ENCODE data around the gene C14orf132. TPM values are rescaled to one million over a fixed set of nuclear protein-coding genes. Genes with fewer than 3 reads are reported as not detected.

The C14orf132 gene
- total RNA-seq, 2 donors from 2014 or later, result 1.6 to 5.6 TPM

DNA sequence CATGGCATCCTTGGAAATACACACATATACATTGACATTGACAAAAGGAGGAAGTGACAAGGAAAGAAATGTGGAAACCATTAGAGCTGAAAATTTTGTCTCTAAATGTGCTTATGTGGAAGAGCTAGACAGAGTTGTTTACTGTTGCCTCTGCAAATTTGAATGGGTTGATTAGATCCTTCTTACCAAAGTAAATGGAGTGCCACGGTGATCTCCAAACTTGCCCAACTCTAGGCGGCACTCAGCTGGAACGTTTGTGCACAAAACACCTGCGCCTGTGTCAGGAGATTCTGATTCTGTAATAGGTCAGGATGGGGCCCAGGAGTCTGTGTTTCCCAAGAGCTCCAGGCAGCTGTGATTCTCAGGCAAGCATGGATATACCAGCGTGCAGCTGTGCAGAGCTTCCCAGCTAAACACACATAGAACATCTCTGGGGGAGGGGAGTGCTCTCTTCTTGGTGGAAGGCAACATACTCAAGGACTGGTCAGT, 87.7 kb downstream of the C14orf132 start:
- Histone ChIP-seq H3K36me3 (no peaks in the 10 kb centered on the region), H3K27ac (no peak overlapping the region)

DNA sequence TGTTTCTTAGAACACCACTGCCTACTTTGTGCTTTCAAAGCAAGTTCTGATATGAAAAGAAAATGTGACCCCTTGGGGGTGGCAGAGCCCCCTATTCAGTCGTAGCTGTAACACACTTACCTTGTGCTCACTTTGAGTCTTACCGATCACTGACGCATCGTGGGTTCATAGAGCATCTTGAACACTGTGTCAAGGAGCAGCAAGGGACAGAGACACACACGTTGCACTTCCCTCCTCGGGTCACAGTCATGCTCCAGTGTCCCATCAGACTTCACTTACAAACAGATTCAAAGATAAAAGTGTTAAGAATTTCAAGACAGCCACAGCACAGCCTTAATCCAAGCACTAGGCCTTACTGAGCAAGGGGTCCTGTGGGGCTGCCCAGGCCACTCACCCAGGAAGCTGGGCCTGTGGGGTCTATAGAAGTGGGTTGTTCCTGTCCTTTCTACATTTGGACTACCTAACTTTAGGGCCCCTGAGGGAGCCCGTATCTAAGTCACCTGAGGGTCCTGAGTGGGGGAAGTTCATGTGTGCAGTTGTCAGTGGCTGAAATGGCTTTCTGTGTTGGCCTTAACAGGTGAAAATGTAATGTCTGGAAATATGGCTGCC, 90.1 kb downstream of the C14orf132 start:
- Histone ChIP-seq H3K27ac (no peak overlapping the region), H3K27me3 (no peaks in the 10 kb centered on the region), H3K4me3 (no peak overlapping the region), H3K36me3 (no peaks in the 10 kb centered on the region), H3K9me3 (no peaks in the 10 kb centered on the region), H3K4me1 (no peaks in the 10 kb centered on the region)
- TF ChIP-seq, protein P1, sequence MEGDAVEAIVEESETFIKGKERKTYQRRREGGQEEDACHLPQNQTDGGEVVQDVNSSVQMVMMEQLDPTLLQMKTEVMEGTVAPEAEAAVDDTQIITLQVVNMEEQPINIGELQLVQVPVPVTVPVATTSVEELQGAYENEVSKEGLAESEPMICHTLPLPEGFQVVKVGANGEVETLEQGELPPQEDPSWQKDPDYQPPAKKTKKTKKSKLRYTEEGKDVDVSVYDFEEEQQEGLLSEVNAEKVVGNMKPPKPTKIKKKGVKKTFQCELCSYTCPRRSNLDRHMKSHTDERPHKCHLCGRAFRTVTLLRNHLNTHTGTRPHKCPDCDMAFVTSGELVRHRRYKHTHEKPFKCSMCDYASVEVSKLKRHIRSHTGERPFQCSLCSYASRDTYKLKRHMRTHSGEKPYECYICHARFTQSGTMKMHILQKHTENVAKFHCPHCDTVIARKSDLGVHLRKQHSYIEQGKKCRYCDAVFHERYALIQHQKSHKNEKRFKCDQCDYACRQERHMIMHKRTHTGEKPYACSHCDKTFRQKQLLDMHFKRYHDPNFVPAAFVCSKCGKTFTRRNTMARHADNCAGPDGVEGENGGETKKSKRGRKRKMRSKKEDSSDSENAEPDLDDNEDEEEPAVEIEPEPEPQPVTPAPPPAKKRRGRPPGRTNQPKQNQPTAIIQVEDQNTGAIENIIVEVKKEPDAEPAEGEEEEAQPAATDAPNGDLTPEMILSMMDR (IDR thresholded peaks at IDR 0.05), result no peak
- no peak for DNase-seq (ENCODE audit: low spot score)

More for the DNA sequence above, 87.7 kb downstream of the C14orf132 start:
- H3K4me1 ChIP-seq, result no peaks in the 10 kb centered on the region
- DNase-seq (ENCODE audit: low spot score), result no peak
- TF ChIP-seq, protein P1 (IDR thresholded peaks at IDR 0.05), result no peak
- H3K9me3 ChIP-seq, result no peaks in the 10 kb centered on the region
- no peaks in the 10 kb centered on the region for H3K27me3 ChIP-seq
- no peak overlapping the region for H3K4me3 ChIP-seq

DNA sequence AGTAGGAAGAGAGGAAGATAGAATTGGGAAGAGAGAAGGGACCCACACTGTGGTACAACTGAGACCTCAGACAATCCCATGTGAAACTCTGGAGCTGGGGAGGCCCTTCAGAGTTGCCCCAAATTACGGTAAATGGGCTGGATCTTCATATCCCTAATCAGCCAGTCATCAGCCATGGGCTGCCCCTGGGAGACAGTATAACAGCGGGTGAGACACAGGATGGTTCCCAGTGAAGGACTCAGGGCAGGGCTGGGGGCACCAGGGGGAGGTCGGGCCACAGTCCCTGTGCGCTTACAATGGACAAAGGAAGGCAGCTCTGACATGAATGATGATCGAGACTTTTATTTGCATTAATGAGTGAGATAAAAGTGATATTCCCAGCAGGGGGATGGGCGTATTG, 91.2 kb downstream of the C14orf132 start:
- Histone ChIP-seq H3K27me3 (no peaks in the 10 kb centered on the region), H3K27ac (no peak overlapping the region), H3K9me3 (no peaks in the 10 kb centered on the region), H3K4me3 (no peak overlapping the region), H3K36me3 (no peaks in the 10 kb centered on the region), H3K4me1 (no peaks in the 10 kb centered on the region)
- no peak for DNase-seq (ENCODE audit: low spot score)
- TF ChIP-seq, protein P1 (IDR thresholded peaks at IDR 0.05), result no peak

DNA sequence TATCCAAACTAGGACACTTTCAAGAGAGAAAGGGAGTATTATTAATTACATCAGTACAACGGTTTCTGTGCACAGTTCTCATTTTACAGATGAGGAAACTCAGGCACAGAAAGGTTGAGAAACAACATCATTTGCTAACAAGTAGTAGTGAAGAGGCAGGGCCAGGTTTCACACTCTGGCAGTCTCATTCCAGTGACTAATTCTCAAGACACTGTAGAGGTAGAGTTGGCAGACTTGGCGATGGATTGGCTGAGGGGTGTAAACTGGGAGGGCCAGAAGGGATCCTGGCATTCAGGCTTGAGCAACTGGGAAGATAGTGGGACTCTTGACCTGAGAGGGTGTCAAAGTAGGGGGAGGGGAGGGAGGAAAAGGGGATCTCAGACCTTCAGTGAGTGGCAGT, 91.7 kb downstream of the C14orf132 start:
- H3K9me3 ChIP-seq, result no peaks in the 10 kb centered on the region
- H3K4me3 ChIP-seq, result no peak overlapping the region
- H3K4me1 ChIP-seq, result no peaks in the 10 kb centered on the region
- TF ChIP-seq, protein P1 (IDR thresholded peaks at IDR 0.05), result no peak
- no peak for DNase-seq (ENCODE audit: low spot score)
- no peaks in the 10 kb centered on the region for H3K27me3 ChIP-seq
- H3K36me3 ChIP-seq, result no peaks in the 10 kb centered on the region
- H3K27ac ChIP-seq, result no peak overlapping the region

DNA sequence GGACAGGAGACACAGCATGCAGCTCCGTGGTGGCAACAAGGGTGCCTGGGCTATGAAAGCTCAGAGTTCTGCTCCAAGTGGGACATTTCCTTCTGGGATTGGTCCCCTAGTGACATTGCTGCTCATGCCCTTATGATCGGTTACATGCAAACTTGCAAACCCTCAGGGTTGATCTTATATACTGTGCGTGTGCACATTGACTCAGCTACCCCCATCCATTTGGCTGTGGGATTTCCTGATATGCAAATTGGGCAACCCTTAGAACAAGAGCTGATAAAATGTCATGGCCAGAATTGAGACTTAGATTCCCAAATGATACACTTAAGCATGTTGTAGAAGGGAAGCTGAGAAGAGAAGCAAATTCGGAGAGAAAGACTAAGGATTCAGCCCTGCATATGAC, 92.7 kb downstream of the C14orf132 start:
- H3K9me3 ChIP-seq, result no peaks in the 10 kb centered on the region
- no peaks in the 10 kb centered on the region for H3K27me3 ChIP-seq
- no peaks in the 10 kb centered on the region for H3K4me1 ChIP-seq
- H3K27ac ChIP-seq, result no peak overlapping the region
- no peak overlapping the region for H3K4me3 ChIP-seq
- TF ChIP-seq, protein P1 (IDR thresholded peaks at IDR 0.05), result no peak
- H3K36me3 ChIP-seq, result no peaks in the 10 kb centered on the region
- DNase-seq (ENCODE audit: low spot score), result no peak

DNA sequence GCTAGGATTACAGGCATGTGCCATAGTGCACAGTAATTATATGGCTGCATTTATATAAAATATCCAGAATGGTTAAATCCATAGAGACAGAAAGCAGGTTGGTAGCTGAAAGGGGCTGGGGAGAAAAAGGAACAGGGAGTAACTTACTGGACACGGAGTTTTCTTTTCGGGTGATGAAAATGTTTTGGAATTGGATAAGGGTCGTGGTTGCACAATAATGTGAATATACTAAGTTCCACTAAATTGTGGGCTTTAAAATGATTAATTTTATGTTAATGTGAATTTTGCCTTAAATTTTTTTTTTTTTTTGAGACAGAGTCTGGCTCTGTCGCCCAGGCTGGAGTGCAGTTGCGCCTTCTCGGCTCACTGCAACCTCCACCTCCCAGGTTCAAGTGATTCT, 95.3 kb downstream of the C14orf132 start:
- H3K9me3 ChIP-seq, result peaks cover 0 to 19% of the 10 kb centered on the region in 2 donors
- TF ChIP-seq, protein P1 (IDR thresholded peaks at IDR 0.05), result no peak
- no peaks in the 10 kb centered on the region for H3K36me3 ChIP-seq
- H3K4me3 ChIP-seq, result no peak overlapping the region
- no peaks in the 10 kb centered on the region for H3K4me1 ChIP-seq
- no peak for DNase-seq (ENCODE audit: low spot score)
- H3K27me3 ChIP-seq, result no peaks in the 10 kb centered on the region
- no peak overlapping the region for H3K27ac ChIP-seq
